ENCODE results near the gene ZNF14.
A peak's percentile ranks its signal among the peaks of the same experiment; 100 is the strongest.

Gene ZNF14

GRCh38 chr19:19677579-19677978 lies 55.3 kb downstream of the ZNF14 start:
- Histone ChIP-seq H3K4me2 (ENCODE audit: low read length) (no peak overlapping the region), H3K4me1 (ENCODE audit: low read length) (no peaks in the 10 kb centered on the region), H3K36me3 (replicated peaks; ENCODE audit: low read depth, low read length) (peaks cover 86% of the 10 kb centered on the region), H2AFZ (ENCODE audit: low read depth, low read length) (no peak overlapping the region), H3K4me3 (ENCODE audit: low read length) (no peak overlapping the region), H3K79me2 (ENCODE audit: low read length) (peaks cover 37% of the 10 kb centered on the region), H3K9ac (ENCODE audit: low read length) (no peak overlapping the region), H3K27ac (ENCODE audit: low read length) (no peak overlapping the region), H3K9me3 (ENCODE audit: insufficient read depth, low read length) (peaks cover 40% of the 10 kb centered on the region), H4K20me1 (ENCODE audit: insufficient read depth, low read length) (no peaks in the 10 kb centered on the region), H3K27me3 (ENCODE audit: low read depth, low read length) (no peaks in the 10 kb centered on the region)
- TF ChIP-seq CTCF (IDR thresholded peaks at IDR 0.05; ENCODE audit: low read depth, low read length) (no peak), EZH2phosphoT487 (IDR thresholded peaks at IDR 0.05; ENCODE audit: low read depth) (no peak)

- no peaks in the 10 kb centered on the region for H3K27me3 ChIP-seq (ENCODE audit: low read depth, low read length)
- H3K4me3 ChIP-seq (ENCODE audit: low read length), result no peak overlapping the region
- no peak for TF ChIP-seq EZH2phosphoT487 (IDR thresholded peaks at IDR 0.05; ENCODE audit: low read depth)
- TF ChIP-seq CTCF (IDR thresholded peaks at IDR 0.05; ENCODE audit: low read depth, low read length), result no peak
- no peaks in the 10 kb centered on the region for H4K20me1 ChIP-seq (ENCODE audit: insufficient read depth, low read length)
- no peak overlapping the region for H3K4me2 ChIP-seq (ENCODE audit: low read length)
- H3K79me2 ChIP-seq (ENCODE audit: low read length), result peaks cover 68% of the 10 kb centered on the region
- no peak overlapping the region for H3K9ac ChIP-seq (ENCODE audit: low read length)
- peaks cover 9% of the 10 kb centered on the region for H3K4me1 ChIP-seq (ENCODE audit: low read length)
- peaks cover 33% of the 10 kb centered on the region for H3K9me3 ChIP-seq (ENCODE audit: insufficient read depth, low read length)
- H2AFZ ChIP-seq (ENCODE audit: low read depth, low read length), result no peak overlapping the region
- H3K36me3 ChIP-seq (replicated peaks; ENCODE audit: low read depth, low read length), result peaks cover 82% of the 10 kb centered on the region
- H3K27ac ChIP-seq (ENCODE audit: low read length), result no peak overlapping the region
These were observed 58.6 kb downstream of the ZNF14 start for GRCh38 chr19:19674315-19674714.

GRCh38 chr19:19672816-19673215 lies 60.1 kb downstream of the ZNF14 start:
- TF ChIP-seq CTCF (IDR thresholded peaks at IDR 0.05; ENCODE audit: low read depth, low read length), result no peak
- TF ChIP-seq EZH2phosphoT487 (IDR thresholded peaks at IDR 0.05; ENCODE audit: low read depth), result no peak
- Histone ChIP-seq H3K4me1 (ENCODE audit: low read length) (peaks cover 12% of the 10 kb centered on the region), H2AFZ (ENCODE audit: low read depth, low read length) (no peak overlapping the region), H3K27ac (ENCODE audit: low read length) (no peak overlapping the region), H3K79me2 (ENCODE audit: low read length) (peaks cover 75% of the 10 kb centered on the region), H3K4me3 (ENCODE audit: low read length) (no peak overlapping the region), H4K20me1 (ENCODE audit: insufficient read depth, low read length) (no peaks in the 10 kb centered on the region), H3K9me3 (ENCODE audit: insufficient read depth, low read length) (peaks cover 29% of the 10 kb centered on the region), H3K27me3 (ENCODE audit: low read depth, low read length) (no peaks in the 10 kb centered on the region), H3K4me2 (ENCODE audit: low read length) (no peak overlapping the region), H3K36me3 (replicated peaks; ENCODE audit: low read depth, low read length) (peaks cover 68% of the 10 kb centered on the region), H3K9ac (ENCODE audit: low read length) (no peak overlapping the region)

- Histone ChIP-seq H3K79me2 (ENCODE audit: low read length) (peaks cover 58% of the 10 kb centered on the region), H3K9me3 (ENCODE audit: insufficient read depth, low read length) (peaks cover 11% of the 10 kb centered on the region; the same call in 1 of the 2 replicates), H3K4me1 (ENCODE audit: low read length) (peaks cover 16% of the 10 kb centered on the region), H3K36me3 (replicated peaks; ENCODE audit: low read depth, low read length) (peaks cover 42% of the 10 kb centered on the region), H2AFZ (ENCODE audit: low read depth, low read length) (no peak overlapping the region), H3K4me3 (ENCODE audit: low read length) (peak overlapping the region; percentile 96), H3K9ac (ENCODE audit: low read length) (peak overlapping the region; percentile 95; the same call in 1 of the 2 replicates), H3K27ac (ENCODE audit: low read length) (no peak overlapping the region), H3K4me2 (ENCODE audit: low read length) (peak overlapping the region; percentile 87), H4K20me1 (ENCODE audit: insufficient read depth, low read length) (no peaks in the 10 kb centered on the region), H3K27me3 (ENCODE audit: low read depth, low read length) (no peaks in the 10 kb centered on the region)
- TF ChIP-seq EZH2phosphoT487 (IDR thresholded peaks at IDR 0.05; ENCODE audit: low read depth) (no peak), CTCF (IDR thresholded peaks at IDR 0.05; ENCODE audit: low read depth, low read length) (no peak)
These were observed 62.8 kb downstream of the ZNF14 start for GRCh38 chr19:19670070-19670551.

Data from OCI-LY3 (cell line).